ENCODE results near the gene GBP5. TPM values are rescaled to one million over a fixed set of nuclear protein-coding genes. Genes with fewer than 3 reads are reported as not detected.
"Not testable (repeated sequence)": the region's sequence is repeated elsewhere in the genome, so short reads cannot be mapped to it uniquely, and the experiment has no call there.

Gene GBP5
- total RNA-seq, 4 donors from 2014 or later: 0.26 to 1.6 (median 0.83) TPM; not detected in 1

GRCh38 chr1:89260042-89260441 is 12.6 kb downstream of the GBP5 start:
- intact Hi-C loops (cut with DNase I; ENCODE audit: low total_unique reads): no loop called here
- Histone ChIP-seq H3K4me3 (no peak overlapping the region), H3K36me3 (no peaks in the 10 kb centered on the region), H3K27me3 (no peaks in the 10 kb centered on the region), H3K27ac (no peak overlapping the region), H3K9me3 (no peaks in the 10 kb centered on the region), H3K4me1 (peaks cover 0 to 4% of the 10 kb centered on the region in 2 donors)
- TF ChIP-seq POLR2A (IDR thresholded peaks at IDR 0.05): no peak
- no peak for TF ChIP-seq CTCF (IDR thresholded peaks at IDR 0.05)
- DNase-seq: no peak

GRCh38 chr1:89259283-89259971 is 13.2 kb downstream of the GBP5 start:
- no peak for DNase-seq
- intact Hi-C loops (cut with DNase I; ENCODE audit: low total_unique reads): no loop called here
- no peaks in the 10 kb centered on the region for H3K9me3 ChIP-seq
- H3K27ac ChIP-seq: no peak overlapping the region
- no peaks in the 10 kb centered on the region for H3K27me3 ChIP-seq
- no peaks in the 10 kb centered on the region for H3K36me3 ChIP-seq
- no peak overlapping the region for H3K4me3 ChIP-seq
- peaks cover 0 to 4% of the 10 kb centered on the region in 2 donors for H3K4me1 ChIP-seq
- no peak for TF ChIP-seq POLR2A (IDR thresholded peaks at IDR 0.05)
- no peak for TF ChIP-seq CTCF (IDR thresholded peaks at IDR 0.05)

- Histone ChIP-seq H3K36me3 (no peaks in the 10 kb centered on the region), H3K27me3 (no peaks in the 10 kb centered on the region), H3K4me3 (no peak overlapping the region), H3K4me1 (peaks cover 0 to 4% of the 10 kb centered on the region in 2 donors), H3K27ac (no peak overlapping the region), H3K9me3 (no peaks in the 10 kb centered on the region)
- intact Hi-C loops (cut with DNase I; ENCODE audit: low total_unique reads): no loop called here
- TF ChIP-seq POLR2A (IDR thresholded peaks at IDR 0.05): no peak
- no peak for TF ChIP-seq CTCF (IDR thresholded peaks at IDR 0.05)
- DNase-seq: no peak
Observed at GRCh38 chr1:89257041-89257440, 15.6 kb downstream of the GBP5 start.

- intact Hi-C loops (cut with DNase I; ENCODE audit: low total_unique reads); H3K4me1 ChIP-seq; H3K27ac ChIP-seq; H3K9me3 ChIP-seq; DNase-seq; H3K36me3 ChIP-seq; H3K27me3 ChIP-seq; H3K4me3 ChIP-seq: not testable (repeated sequence)
Observed at GRCh38 chr1:89255581-89255980, 17.1 kb downstream of the GBP5 start.

- H3K27me3 ChIP-seq: no peaks in the 10 kb centered on the region
- intact Hi-C loops (cut with DNase I; ENCODE audit: low total_unique reads): no loop called here
- H3K9me3 ChIP-seq: no peaks in the 10 kb centered on the region
- TF ChIP-seq POLR2A (IDR thresholded peaks at IDR 0.05): no peak
- no peak for TF ChIP-seq CTCF (IDR thresholded peaks at IDR 0.05)
- no peak for DNase-seq
- H3K4me1 ChIP-seq: no peaks in the 10 kb centered on the region
- no peak overlapping the region for H3K4me3 ChIP-seq
- H3K27ac ChIP-seq: no peak overlapping the region
- no peaks in the 10 kb centered on the region for H3K36me3 ChIP-seq
Observed at GRCh38 chr1:89254658-89255287, 17.9 kb downstream of the GBP5 start.
